PC-9 (cell line): Measurements from ENCODE around the gene CSNK1D.

Source experiments
- CTCF ChIP-seq: fragments of 200-600 bp; sonication (generic); conservative IDR thresholded peaks from 2 replicates; pipeline ENCODE4 v1.6.1; 2017; ENCODE audit warnings: mixed run types, antibody characterized with exemption, mild to moderate bottlenecking, moderate library complexity
- EZH2 ChIP-seq: fragments of 200-600 bp; sonication (generic); IDR thresholded peaks from 2 replicates; pipeline ENCODE4 v1.8.0; 2017; ENCODE audit warnings: antibody characterized with exemption, low read depth

GRCh38 chr17:82297280-82297713, 23.8 kb upstream of the CSNK1D start:
- TF ChIP-seq CTCF (no peak), EZH2 (no peak)
